CD14-positive monocyte (primary cell): ENCODE data around the gene KCNJ5. TPM values are rescaled to one million over a fixed set of nuclear protein-coding genes. Genes with fewer than 3 reads are reported as not detected.
A peak's percentile ranks its signal among the peaks of the same experiment; 100 is the strongest.

Experiments
- DNase-seq, 3 donors: peaks; one replicate each; pipeline ENCODE4 v3.0.0-alpha.2; 2011 to 2022
- H2AFZ ChIP-seq: 2 replicates; pipeline ENCODE4 v1.6.0; 2012; ENCODE audit warnings: mild to moderate bottlenecking, low read depth, low read length, inconsistent platforms; ENCODE audit not compliant: insufficient read depth, poor library complexity, severe bottlenecking
- H3K27ac ChIP-seq, 2 donors: 1 replicate in 1 of 2; 2 replicates in 1 of 2; pipeline ENCODE4 v1.5.1; 2012 to 2013; ENCODE audit warnings: low read length in 2 of 2, control low read depth in 1 of 2, inconsistent platforms in 1 of 2, low read depth in 1 of 2, mild to moderate bottlenecking in 1 of 2
- H3K27me3 ChIP-seq, 2 donors: one replicate each; pipeline versions ENCODE4 v1.6.0 to v1.6.1; 2011 to 2013; ENCODE audit warnings: low read length in 2 of 2; ENCODE audit not compliant: control insufficient read depth in 2 of 2, insufficient read depth in 2 of 2
- H3K36me3 ChIP-seq, 2 donors: replicated peaks in 1 of 2; 1 replicate in 1 of 2; 2 replicates in 1 of 2; pipeline versions ENCODE4 v1.5.1 to v1.6.1; 2012 to 2013; ENCODE audit warnings: low read length in 2 of 2, control low read depth in 1 of 2, inconsistent platforms in 1 of 2, mild to moderate bottlenecking in 1 of 2; ENCODE audit not compliant: insufficient read depth in 2 of 2, control insufficient read depth in 1 of 2
- H3K4me1 ChIP-seq, 2 donors: 1 replicate in 1 of 2; 2 replicates in 1 of 2; pipeline versions ENCODE4 v1.5.1 to v1.6.1; 2012 to 2013; ENCODE audit warnings: low read length in 2 of 2, control low read depth in 1 of 2, inconsistent platforms in 1 of 2, mild to moderate bottlenecking in 1 of 2, moderate library complexity in 1 of 2; ENCODE audit not compliant: insufficient read depth in 2 of 2, control insufficient read depth in 1 of 2
- H3K4me2 ChIP-seq: replicated peaks from 2 replicates; pipeline ENCODE3; 2012; ENCODE audit warnings: low read length, moderate library complexity, mild to moderate bottlenecking; ENCODE audit not compliant: poor library complexity, severe bottlenecking; ENCODE audit errors: extremely low read depth
- H3K4me3 ChIP-seq, 3 experiments: fragments of 200-600 bp in 1 of 3; sonication (generic) in 1 of 3; replicated peaks in 1 of 3; 1 replicate in 2 of 3; 2 replicates in 1 of 3; pipeline ENCODE4 v1.5.1; 2011 to 2013; ENCODE audit warnings: low read length in 3 of 3, mild to moderate bottlenecking in 3 of 3, control low read depth in 2 of 3, low read depth in 2 of 3, inconsistent platforms in 1 of 3, moderate library complexity in 1 of 3
- H3K79me2 ChIP-seq: 2 replicates; pipeline ENCODE4 v1.6.0; 2012; ENCODE audit warnings: mild to moderate bottlenecking, control low read depth, inconsistent platforms, low read length, moderate library complexity; ENCODE audit not compliant: insufficient read depth
- H3K9ac ChIP-seq: 2 replicates; pipeline ENCODE4 v1.6.0; 2017; ENCODE audit warnings: low read length, mild to moderate bottlenecking; ENCODE audit not compliant: insufficient read depth, poor library complexity, severe bottlenecking
- H3K9me3 ChIP-seq, 2 donors: replicated peaks in 1 of 2; 1 replicate in 1 of 2; 2 replicates in 1 of 2; pipeline versions ENCODE4 v1.5.1 to v1.6.1; 2012 to 2013; ENCODE audit warnings: low read length in 2 of 2, control low read depth in 1 of 2; ENCODE audit not compliant: control insufficient read depth in 1 of 2, insufficient read depth in 1 of 2
- H4K20me1 ChIP-seq: 2 replicates; pipeline ENCODE4 v1.6.0; 2012; ENCODE audit warnings: mild to moderate bottlenecking, low read length, control low read depth, moderate library complexity; ENCODE audit not compliant: insufficient read depth
- H3K27ac Mint-ChIP-seq, 7 donors: one replicate each; pipeline ENCODE4 v1.8.0; 2020; ENCODE audit warnings: mild to moderate bottlenecking in 7 of 7, mixed read lengths in 7 of 7, moderate library complexity in 6 of 7, inconsistent platforms in 2 of 7
- H3K27me3 Mint-ChIP-seq, 3 donors: one replicate each; pipeline ENCODE4 v1.8.0; 2021 to 2022; ENCODE audit warnings: low read depth in 3 of 3, mild to moderate bottlenecking in 3 of 3, mixed read lengths in 3 of 3, moderate library complexity in 3 of 3, inconsistent platforms in 1 of 3
- H3K36me3 Mint-ChIP-seq, 2 donors: one replicate each; pipeline ENCODE4 v1.8.0; 2020; ENCODE audit warnings: mixed read lengths in 2 of 2, inconsistent platforms in 1 of 2, mild to moderate bottlenecking in 1 of 2
- H3K4me1 Mint-ChIP-seq: one replicate; pipeline ENCODE4 v1.8.0; 2020; ENCODE audit warnings: mild to moderate bottlenecking, mixed read lengths
- H3K4me3 Mint-ChIP-seq, 2 donors: one replicate each; pipeline ENCODE4 v1.8.0; 2020; ENCODE audit warnings: mild to moderate bottlenecking in 2 of 2, mixed read lengths in 2 of 2, moderate library complexity in 1 of 2
- H3K9me3 Mint-ChIP-seq, 7 donors: one replicate each; pipeline ENCODE4 v1.8.0; 2020 to 2022; ENCODE audit warnings: mixed read lengths in 7 of 7, mild to moderate bottlenecking in 6 of 7, moderate library complexity in 6 of 7, inconsistent platforms in 2 of 7
- CTCF ChIP-seq: fragments of 200-600 bp; IDR thresholded peaks from one replicate; pipeline ENCODE4 v1.8.0; 2022; ENCODE audit warnings: antibody characterized with exemption, mild to moderate bottlenecking
- WGBS: methylation state at CpG from one replicate; pipeline ENCODE4 v1.1.5; 2013; ENCODE audit warnings: missing lambda C conversion rate; ENCODE audit not compliant: insufficient coverage; 5-methylcytosine and 5-hydroxymethylcytosine counted together
- intact Hi-C, 2 donors: fragments of 100-400 bp; cut with micrococcal nuclease; formaldehyde crosslinking; loops; one replicate each; pipeline versions ENCODE4 v1.15.0 to v1.15.1; 2023
- polyA minus RNA-seq: library from RNA; depleted of rRNA, polyadenylated mRNA; stranded (reverse); fragments of >200 nt; gene quantifications from 2 replicates; pipeline ENCODE4 v1.2.3, GENCODE V29; 2012
- polyA plus RNA-seq, 3 donors: library from polyadenylated mRNA; depleted of rRNA in 1 of 3; unstranded in 2 of 3; stranded (reverse) in 1 of 3; fragments of 300-500 nt in 2 of 3; fragments of >200 nt in 1 of 3; fragmentation: Illumina TruSeq in 2 of 3; gene quantifications; 1 replicate in 2 of 3; 2 replicates in 1 of 3; pipeline ENCODE4 v1.2.3, GENCODE V29; 2012 to 2021
- total RNA-seq, 12 experiments: library from RNA in 1 of 12; stranded (reverse) in 1 of 12; fragments of 120-200 nt in 1 of 12; gene quantifications; one replicate each; pipeline ENCODE4 v1.2.4 and lab custom pipeline; 2013 to 2026; ENCODE audit warnings: mixed read lengths in 6 of 12, inconsistent platforms in 1 of 12

Gene KCNJ5
- 0.21 TPM for total RNA-seq (2013)
- polyA plus RNA-seq (under 1 TPM in 1 of 3 donors, not detected in 2; 0.03 TPM), polyA minus RNA-seq (under 0.01 TPM in 1 of 2 replicates, not detected in the other), total RNA-seq (lab: John Stamatoyannopoulos, UW) (0 to 1.2 (median 0.10) reads per million in 11 experiments)

- H3K36me3 Mint-ChIP-seq, result peaks cover 0 to 2% of the 10 kb centered on the region in 2 donors
- H3K4me2 ChIP-seq, result peak within 1 kb of the TSS; percentile 82
- peak within 1 kb of the TSS; percentile 70 for H2AFZ ChIP-seq
- H4K20me1 ChIP-seq, result no peaks in the 10 kb centered on the region
- WGBS, result 1% methylated on average over 61 of the region's 85 CpGs
- no peak for TF ChIP-seq CTCF
- DNase-seq, result no peak
- no peak within 1 kb of the TSS for H3K27ac ChIP-seq
- H3K4me1 ChIP-seq, result peaks cover 21 to 23% of the 10 kb centered on the region in 2 donors
- H3K27me3 Mint-ChIP-seq, result peaks cover 32 to 50% (median 49%) of the 10 kb centered on the region in 3 donors
- H3K9ac ChIP-seq, result peak within 1 kb of the TSS; percentile 51
- H3K4me1 Mint-ChIP-seq, result peaks cover 31% of the 10 kb centered on the region
- H3K4me3 ChIP-seq, result peak within 1 kb of the TSS; percentile 11 to 70 (median 38)
- no peaks in the 10 kb centered on the region for H3K36me3 ChIP-seq
- no peaks in the 10 kb centered on the region for H3K79me2 ChIP-seq
- H3K9me3 Mint-ChIP-seq, result peaks cover 0 to 11% (median 0%) of the 10 kb centered on the region in 7 donors
- intact Hi-C loops, result no loop called here
- H3K9me3 ChIP-seq, result peaks cover 0 to 4% of the 10 kb centered on the region in 2 donors
- peak within 1 kb of the TSS; percentile 77 to 95 for H3K4me3 Mint-ChIP-seq
- H3K27me3 ChIP-seq, result peaks cover 23 to 42% of the 10 kb centered on the region in 2 donors
- H3K27ac Mint-ChIP-seq, result peak within 1 kb of the TSS in 2 of 7 donors; percentile 48 to 70
These were observed at the start of gene KCNJ5 for GRCh38 chr11:128890543-128891368. TSS of gene KCNJ5 (plus strand) at chr11:128891356. CDS start at chr11:128911274, 19,918 bp downstream.

GRCh38 chr11:128841461-128842072 lies 49.6 kb upstream of the KCNJ5 start:
- Histone ChIP-seq H3K9me3 (no peaks in the 10 kb centered on the region), H3K79me2 (no peaks in the 10 kb centered on the region), H2AFZ (no peak overlapping the region), H4K20me1 (no peaks in the 10 kb centered on the region), H3K4me1 (peaks cover 10 to 22% of the 10 kb centered on the region in 2 donors), H3K27me3 (no peaks in the 10 kb centered on the region), H3K9ac (no peak overlapping the region), H3K4me3 (no peak overlapping the region), H3K27ac (no peak overlapping the region), H3K36me3 (no peaks in the 10 kb centered on the region), H3K4me2 (no peak overlapping the region)
- intact Hi-C loops, result no loop called here
- Mint-ChIP-seq H3K27ac (peak overlapping the region in 1 of 7 donors; percentile 55), H3K4me3 (no peak overlapping the region), H3K9me3 (peaks cover 0 to 11% (median 2%) of the 10 kb centered on the region in 7 donors), H3K36me3 (peaks cover 2 to 3% of the 10 kb centered on the region in 2 donors), H3K4me1 (peaks cover 39% of the 10 kb centered on the region), H3K27me3 (no peaks in the 10 kb centered on the region)
- TF ChIP-seq CTCF, result no peak
- no CpG with 5 or more reads among the region's 7 CpGs for WGBS
- no peak for DNase-seq
